ENCODE results near the gene SEC63. TPM values are rescaled to one million over a fixed set of nuclear protein-coding genes. Genes with fewer than 3 reads are reported as not detected.
"Not testable (repeated sequence)": the region's sequence is repeated elsewhere in the genome, so short reads cannot be mapped to it uniquely, and the experiment has no call there.

SEC63 gene
- total and polyA plus RNA-seq, 12 donors = 23.8 to 190 (median 64.1) TPM

GRCh38 chr6:107894809-107895396 is 63.1 kb downstream of the SEC63 start:
- Histone ChIP-seq H3K36me3 (replicated peaks in 1 of 2) (peaks cover 0 to 56% of the 10 kb centered on the region in 2 donors), H3K4me1 (replicated peaks in 1 of 2) (no peaks in the 10 kb centered on the region), H3K27me3 (no peaks in the 10 kb centered on the region), H3K27ac (no peak overlapping the region), H3K9me3 (replicated peaks in 1 of 3) (no peaks in the 10 kb centered on the region), H3K4me3 (no peak overlapping the region)
- DNase-seq = no peak
- TF ChIP-seq CTCF (IDR thresholded peaks at IDR 0.05) = no peak
- no peak for TF ChIP-seq POLR2A (IDR thresholded peaks at IDR 0.05)
- intact Hi-C loops (cut with DNase I) = no loop called here

GRCh38 chr6:107890431-107890830 is 67.6 kb downstream of the SEC63 start:
- not testable (repeated sequence) for H3K4me1 ChIP-seq (replicated peaks in 1 of 2)

GRCh38 chr6:107885950-107886349 is 72.1 kb downstream of the SEC63 start:
- WGBS, 4 donors = 94 to 100% (median 99%) methylated on average over 5 of the region's 5 CpGs
- H3K36me3 ChIP-seq (replicated peaks in 1 of 2); H3K9me3 ChIP-seq (replicated peaks in 1 of 3); DNase-seq; H3K4me3 ChIP-seq; H3K27ac ChIP-seq; intact Hi-C loops (cut with DNase I); H3K27me3 ChIP-seq: not testable (repeated sequence)
- peaks cover 9 to 11% of the 10 kb centered on the region in 2 donors for H3K4me1 ChIP-seq (replicated peaks in 1 of 2)

More at GRCh38 chr6:107890431-107890830, 67.6 kb downstream of the SEC63 start:
- H3K27ac ChIP-seq; H3K4me3 ChIP-seq; DNase-seq; intact Hi-C loops (cut with DNase I); H3K9me3 ChIP-seq (replicated peaks in 1 of 3); H3K27me3 ChIP-seq: not testable (repeated sequence)
- WGBS, 4 donors = 96 to 99% (median 97%) methylated on average over 4 of the region's 4 CpGs
- peaks cover 0 to 34% of the 10 kb centered on the region in 2 donors for H3K36me3 ChIP-seq (replicated peaks in 1 of 2)

GRCh38 chr6:107879941-107880340 is 78.1 kb downstream of the SEC63 start:
- no peak for TF ChIP-seq CTCF (IDR thresholded peaks at IDR 0.05)
- TF ChIP-seq POLR2A (IDR thresholded peaks at IDR 0.05) = no peak
- Histone ChIP-seq H3K4me1 (replicated peaks in 1 of 2) (peaks cover 9 to 12% of the 10 kb centered on the region in 2 donors), H3K27me3 (no peaks in the 10 kb centered on the region), H3K9me3 (replicated peaks in 1 of 3) (no peaks in the 10 kb centered on the region), H3K27ac (peak overlapping the region in 2 of 5 donors; percentile 4 to 41), H3K36me3 (replicated peaks in 1 of 2) (peaks cover 0 to 13% of the 10 kb centered on the region in 2 donors), H3K4me3 (no peak overlapping the region)
- intact Hi-C loops (cut with DNase I) = no loop called here
- WGBS, 4 donors = 41 to 60% (median 52%) methylated on average over 3 of the region's 3 CpGs
- no peak for DNase-seq

GRCh38 chr6:107877968-107878367 is 80.0 kb downstream of the SEC63 start:
- peaks cover 9 to 19% of the 10 kb centered on the region in 2 donors for H3K4me1 ChIP-seq (replicated peaks in 1 of 2)
- no peak overlapping the region for H3K4me3 ChIP-seq
- H3K27ac ChIP-seq = no peak overlapping the region
- intact Hi-C loops (cut with DNase I) = no loop called here
- H3K36me3 ChIP-seq (replicated peaks in 1 of 2) = peaks cover 0 to 13% of the 10 kb centered on the region in 2 donors
- no peak for DNase-seq
- WGBS, 4 donors = 94 to 98% (median 97%) methylated on average over 1 of the region's 1 CpG
- H3K27me3 ChIP-seq = no peaks in the 10 kb centered on the region
- TF ChIP-seq POLR2A (IDR thresholded peaks at IDR 0.05) = no peak
- no peak for TF ChIP-seq CTCF (IDR thresholded peaks at IDR 0.05)
- H3K9me3 ChIP-seq (replicated peaks in 1 of 3) = no peaks in the 10 kb centered on the region

All from adrenal gland (tissue), 12 donors.